ENCODE measurements around the gene MRM2. TPM values are rescaled to one million over a fixed set of nuclear protein-coding genes. Genes with fewer than 3 reads are reported as not detected.

The MRM2 gene
- polyA plus RNA-seq, 1 donor: 27.6 TPM

GRCh38 chr7:2224491-2224928, 17.5 kb downstream of the MRM2 start:
- WGBS (ENCODE audit: insufficient coverage, low lambda C conversion rate): no CpG with 5 or more reads among the region's 13 CpGs
- DNase-seq: no peak
- Histone ChIP-seq H3K4me3 (ENCODE audit: low read length) (no peak overlapping the region), H3K27me3 (ENCODE audit: control insufficient read depth, insufficient read depth, low read length) (no peaks in the 10 kb centered on the region), H3K36me3 (ENCODE audit: control insufficient read depth, insufficient read depth, low read length) (peaks cover 58% of the 10 kb centered on the region), H3K4me1 (ENCODE audit: control insufficient read depth, insufficient read depth, low read length) (no peaks in the 10 kb centered on the region), H3K9me3 (ENCODE audit: control insufficient read depth, low read depth, low read length) (no peaks in the 10 kb centered on the region), H3K27ac (ENCODE audit: low read length) (no peak overlapping the region)

- H3K27ac ChIP-seq (ENCODE audit: low read length): no peak overlapping the region
- H3K36me3 ChIP-seq (ENCODE audit: control insufficient read depth, insufficient read depth, low read length): peaks cover 56% of the 10 kb centered on the region
- no peak for DNase-seq
Observed at GRCh38 chr7:2223321-2223720, 18.7 kb downstream of the MRM2 start.

GRCh38 chr7:2222516-2222915, 19.5 kb downstream of the MRM2 start:
- no peaks in the 10 kb centered on the region for H3K27me3 ChIP-seq (ENCODE audit: control insufficient read depth, insufficient read depth, low read length)
- no peaks in the 10 kb centered on the region for H3K4me1 ChIP-seq (ENCODE audit: control insufficient read depth, insufficient read depth, low read length)
- H3K4me3 ChIP-seq (ENCODE audit: low read length): no peak overlapping the region
- peaks cover 57% of the 10 kb centered on the region for H3K36me3 ChIP-seq (ENCODE audit: control insufficient read depth, insufficient read depth, low read length)
- no peak overlapping the region for H3K27ac ChIP-seq (ENCODE audit: low read length)
- H3K9me3 ChIP-seq (ENCODE audit: control insufficient read depth, low read depth, low read length): no peaks in the 10 kb centered on the region
- no peak for DNase-seq
- WGBS (ENCODE audit: insufficient coverage, low lambda C conversion rate): no CpG with 5 or more reads among the region's 22 CpGs

More at GRCh38 chr7:2223321-2223720, 18.7 kb downstream of the MRM2 start:
- no peaks in the 10 kb centered on the region for H3K9me3 ChIP-seq (ENCODE audit: control insufficient read depth, low read depth, low read length)
- WGBS (ENCODE audit: insufficient coverage, low lambda C conversion rate): no CpG with 5 or more reads among the region's 17 CpGs
- H3K27me3 ChIP-seq (ENCODE audit: control insufficient read depth, insufficient read depth, low read length): no peaks in the 10 kb centered on the region
- no peak overlapping the region for H3K4me3 ChIP-seq (ENCODE audit: low read length)
- H3K4me1 ChIP-seq (ENCODE audit: control insufficient read depth, insufficient read depth, low read length): no peaks in the 10 kb centered on the region

GRCh38 chr7:2220954-2221353, 21.1 kb downstream of the MRM2 start:
- Histone ChIP-seq H3K27ac (ENCODE audit: low read length) (no peak overlapping the region), H3K36me3 (ENCODE audit: control insufficient read depth, insufficient read depth, low read length) (peaks cover 70% of the 10 kb centered on the region), H3K27me3 (ENCODE audit: control insufficient read depth, insufficient read depth, low read length) (no peaks in the 10 kb centered on the region), H3K4me1 (ENCODE audit: control insufficient read depth, insufficient read depth, low read length) (no peaks in the 10 kb centered on the region), H3K9me3 (ENCODE audit: control insufficient read depth, low read depth, low read length) (no peaks in the 10 kb centered on the region), H3K4me3 (ENCODE audit: low read length) (no peak overlapping the region)
- no peak for DNase-seq
- no CpG with 5 or more reads among the region's 17 CpGs for WGBS (ENCODE audit: insufficient coverage, low lambda C conversion rate)

GRCh38 chr7:2220506-2220905, 21.5 kb downstream of the MRM2 start:
- H3K4me3 ChIP-seq (ENCODE audit: low read length): no peak overlapping the region
- H3K27ac ChIP-seq (ENCODE audit: low read length): no peak overlapping the region
- DNase-seq: no peak
- H3K9me3 ChIP-seq (ENCODE audit: control insufficient read depth, low read depth, low read length): no peaks in the 10 kb centered on the region
- no CpG with 5 or more reads among the region's 16 CpGs for WGBS (ENCODE audit: insufficient coverage, low lambda C conversion rate)
- no peaks in the 10 kb centered on the region for H3K27me3 ChIP-seq (ENCODE audit: control insufficient read depth, insufficient read depth, low read length)
- H3K4me1 ChIP-seq (ENCODE audit: control insufficient read depth, insufficient read depth, low read length): no peaks in the 10 kb centered on the region
- H3K36me3 ChIP-seq (ENCODE audit: control insufficient read depth, insufficient read depth, low read length): peaks cover 70% of the 10 kb centered on the region

GRCh38 chr7:2220030-2220429, 22.0 kb downstream of the MRM2 start:
- no CpG with 5 or more reads among the region's 19 CpGs for WGBS (ENCODE audit: insufficient coverage, low lambda C conversion rate)
- Histone ChIP-seq H3K27me3 (ENCODE audit: control insufficient read depth, insufficient read depth, low read length) (no peaks in the 10 kb centered on the region), H3K4me3 (ENCODE audit: low read length) (no peak overlapping the region), H3K27ac (ENCODE audit: low read length) (no peak overlapping the region), H3K4me1 (ENCODE audit: control insufficient read depth, insufficient read depth, low read length) (no peaks in the 10 kb centered on the region), H3K36me3 (ENCODE audit: control insufficient read depth, insufficient read depth, low read length) (peaks cover 68% of the 10 kb centered on the region), H3K9me3 (ENCODE audit: control insufficient read depth, low read depth, low read length) (no peaks in the 10 kb centered on the region)
- DNase-seq: no peak

GRCh38 chr7:2219606-2220005, 22.4 kb downstream of the MRM2 start:
- peaks cover 67% of the 10 kb centered on the region for H3K36me3 ChIP-seq (ENCODE audit: control insufficient read depth, insufficient read depth, low read length)
- no peaks in the 10 kb centered on the region for H3K9me3 ChIP-seq (ENCODE audit: control insufficient read depth, low read depth, low read length)
- no peaks in the 10 kb centered on the region for H3K27me3 ChIP-seq (ENCODE audit: control insufficient read depth, insufficient read depth, low read length)
- H3K27ac ChIP-seq (ENCODE audit: low read length): no peak overlapping the region
- H3K4me1 ChIP-seq (ENCODE audit: control insufficient read depth, insufficient read depth, low read length): no peaks in the 10 kb centered on the region
- WGBS (ENCODE audit: insufficient coverage, low lambda C conversion rate): no CpG with 5 or more reads among the region's 8 CpGs
- no peak for DNase-seq
- H3K4me3 ChIP-seq (ENCODE audit: low read length): no peak overlapping the region

- no peaks in the 10 kb centered on the region for H3K9me3 ChIP-seq (ENCODE audit: control insufficient read depth, low read depth, low read length)
- H3K4me1 ChIP-seq (ENCODE audit: control insufficient read depth, insufficient read depth, low read length): no peaks in the 10 kb centered on the region
- no CpG with 5 or more reads among the region's 15 CpGs for WGBS (ENCODE audit: insufficient coverage, low lambda C conversion rate)
- H3K27ac ChIP-seq (ENCODE audit: low read length): no peak overlapping the region
- H3K27me3 ChIP-seq (ENCODE audit: control insufficient read depth, insufficient read depth, low read length): no peaks in the 10 kb centered on the region
- H3K36me3 ChIP-seq (ENCODE audit: control insufficient read depth, insufficient read depth, low read length): peaks cover 64% of the 10 kb centered on the region
- no peak overlapping the region for H3K4me3 ChIP-seq (ENCODE audit: low read length)
- no peak for DNase-seq
Observed at GRCh38 chr7:2219136-2219535, 22.9 kb downstream of the MRM2 start.

GRCh38 chr7:2218444-2218785, 23.6 kb downstream of the MRM2 start:
- no peak overlapping the region for H3K27ac ChIP-seq (ENCODE audit: low read length)
- DNase-seq: no peak
- peaks cover 64% of the 10 kb centered on the region for H3K36me3 ChIP-seq (ENCODE audit: control insufficient read depth, insufficient read depth, low read length)
- no CpG with 5 or more reads among the region's 9 CpGs for WGBS (ENCODE audit: insufficient coverage, low lambda C conversion rate)
- no peaks in the 10 kb centered on the region for H3K4me1 ChIP-seq (ENCODE audit: control insufficient read depth, insufficient read depth, low read length)
- no peak overlapping the region for H3K4me3 ChIP-seq (ENCODE audit: low read length)
- no peaks in the 10 kb centered on the region for H3K27me3 ChIP-seq (ENCODE audit: control insufficient read depth, insufficient read depth, low read length)
- H3K9me3 ChIP-seq (ENCODE audit: control insufficient read depth, low read depth, low read length): no peaks in the 10 kb centered on the region

- no peak overlapping the region for H3K4me3 ChIP-seq (ENCODE audit: low read length)
- WGBS (ENCODE audit: insufficient coverage, low lambda C conversion rate): no CpG with 5 or more reads among the region's 19 CpGs
- peaks cover 69% of the 10 kb centered on the region for H3K36me3 ChIP-seq (ENCODE audit: control insufficient read depth, insufficient read depth, low read length)
Observed at GRCh38 chr7:2217716-2218443, 24.1 kb downstream of the MRM2 start.

GRCh38 chr7:2217206-2217605, 24.8 kb downstream of the MRM2 start:
- H3K9me3 ChIP-seq (ENCODE audit: control insufficient read depth, low read depth, low read length): no peaks in the 10 kb centered on the region
- H3K4me3 ChIP-seq (ENCODE audit: low read length): no peak overlapping the region
- no peak for DNase-seq
- no peaks in the 10 kb centered on the region for H3K4me1 ChIP-seq (ENCODE audit: control insufficient read depth, insufficient read depth, low read length)
- H3K27me3 ChIP-seq (ENCODE audit: control insufficient read depth, insufficient read depth, low read length): no peaks in the 10 kb centered on the region
- peaks cover 70% of the 10 kb centered on the region for H3K36me3 ChIP-seq (ENCODE audit: control insufficient read depth, insufficient read depth, low read length)
- WGBS (ENCODE audit: insufficient coverage, low lambda C conversion rate): no CpG with 5 or more reads among the region's 10 CpGs
- no peak overlapping the region for H3K27ac ChIP-seq (ENCODE audit: low read length)

More at GRCh38 chr7:2217716-2218443, 24.1 kb downstream of the MRM2 start:
- no peaks in the 10 kb centered on the region for H3K4me1 ChIP-seq (ENCODE audit: control insufficient read depth, insufficient read depth, low read length)
- DNase-seq: no peak
- H3K9me3 ChIP-seq (ENCODE audit: control insufficient read depth, low read depth, low read length): no peaks in the 10 kb centered on the region
- H3K27me3 ChIP-seq (ENCODE audit: control insufficient read depth, insufficient read depth, low read length): no peaks in the 10 kb centered on the region
- H3K27ac ChIP-seq (ENCODE audit: low read length): no peak overlapping the region
